GM10266 (cell line): Measurements from ENCODE around the gene IL17RD.

ENCODE experiments used
- DNase-seq: peaks from one replicate; pipeline ENCODE4 v3.0.0; 2012; ENCODE audit errors: extremely low spot score
- TF ChIP-seq, protein P1 (sequence below): IDR thresholded peaks from 2 replicates; pipeline ENCODE4 v1.5.1; 2012; ENCODE audit warnings: mild to moderate bottlenecking, low read depth; ENCODE audit not compliant: control insufficient read depth, insufficient read depth; ENCODE audit errors: missing control alignments

The IL17RD gene

DNA sequence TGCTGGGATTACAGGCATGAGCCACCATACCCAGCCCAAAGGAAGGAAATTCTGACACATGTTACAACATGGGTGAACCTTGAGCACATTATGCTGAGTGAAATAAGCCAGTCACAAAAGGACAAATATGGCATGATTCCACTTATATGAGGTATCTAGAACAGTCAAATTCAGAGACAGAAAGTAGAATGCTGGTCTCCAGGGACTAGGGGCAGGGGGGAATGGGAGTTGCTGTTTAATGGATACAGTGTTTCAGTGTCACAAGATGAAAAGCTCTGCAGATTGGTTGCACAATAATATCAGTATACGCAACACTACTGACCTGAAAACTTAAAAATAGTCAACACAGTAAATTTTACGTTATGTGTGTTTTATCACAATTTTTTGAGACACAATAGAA lies 100.6 kb downstream of the IL17RD start:
- TF ChIP-seq, protein P1, sequence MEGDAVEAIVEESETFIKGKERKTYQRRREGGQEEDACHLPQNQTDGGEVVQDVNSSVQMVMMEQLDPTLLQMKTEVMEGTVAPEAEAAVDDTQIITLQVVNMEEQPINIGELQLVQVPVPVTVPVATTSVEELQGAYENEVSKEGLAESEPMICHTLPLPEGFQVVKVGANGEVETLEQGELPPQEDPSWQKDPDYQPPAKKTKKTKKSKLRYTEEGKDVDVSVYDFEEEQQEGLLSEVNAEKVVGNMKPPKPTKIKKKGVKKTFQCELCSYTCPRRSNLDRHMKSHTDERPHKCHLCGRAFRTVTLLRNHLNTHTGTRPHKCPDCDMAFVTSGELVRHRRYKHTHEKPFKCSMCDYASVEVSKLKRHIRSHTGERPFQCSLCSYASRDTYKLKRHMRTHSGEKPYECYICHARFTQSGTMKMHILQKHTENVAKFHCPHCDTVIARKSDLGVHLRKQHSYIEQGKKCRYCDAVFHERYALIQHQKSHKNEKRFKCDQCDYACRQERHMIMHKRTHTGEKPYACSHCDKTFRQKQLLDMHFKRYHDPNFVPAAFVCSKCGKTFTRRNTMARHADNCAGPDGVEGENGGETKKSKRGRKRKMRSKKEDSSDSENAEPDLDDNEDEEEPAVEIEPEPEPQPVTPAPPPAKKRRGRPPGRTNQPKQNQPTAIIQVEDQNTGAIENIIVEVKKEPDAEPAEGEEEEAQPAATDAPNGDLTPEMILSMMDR, result no peak

DNA sequence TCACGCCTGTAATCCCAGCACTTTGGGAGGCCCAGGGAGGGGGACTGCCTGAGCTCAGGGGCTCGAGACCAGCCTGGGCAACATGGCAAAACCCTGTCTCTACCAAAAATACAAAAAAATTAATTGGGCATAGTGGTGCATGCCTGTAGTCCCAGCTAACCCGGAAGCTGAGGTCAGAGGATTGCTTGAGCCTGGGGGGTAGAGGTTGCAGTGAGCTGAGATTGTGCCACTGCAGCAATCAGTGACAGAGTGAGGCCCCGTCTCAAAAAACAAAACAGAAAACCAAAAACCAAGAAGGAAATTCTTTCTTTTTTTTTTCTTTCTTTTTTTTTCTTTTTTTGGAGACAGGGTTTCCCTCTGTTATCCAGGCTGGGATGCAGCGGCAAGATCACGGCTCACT lies 101.2 kb downstream of the IL17RD start:
- DNase-seq, result no peak
- TF ChIP-seq, protein P1, result no peak

More for the DNA sequence above, 100.6 kb downstream of the IL17RD start:
- DNase-seq, result no peak

DNA sequence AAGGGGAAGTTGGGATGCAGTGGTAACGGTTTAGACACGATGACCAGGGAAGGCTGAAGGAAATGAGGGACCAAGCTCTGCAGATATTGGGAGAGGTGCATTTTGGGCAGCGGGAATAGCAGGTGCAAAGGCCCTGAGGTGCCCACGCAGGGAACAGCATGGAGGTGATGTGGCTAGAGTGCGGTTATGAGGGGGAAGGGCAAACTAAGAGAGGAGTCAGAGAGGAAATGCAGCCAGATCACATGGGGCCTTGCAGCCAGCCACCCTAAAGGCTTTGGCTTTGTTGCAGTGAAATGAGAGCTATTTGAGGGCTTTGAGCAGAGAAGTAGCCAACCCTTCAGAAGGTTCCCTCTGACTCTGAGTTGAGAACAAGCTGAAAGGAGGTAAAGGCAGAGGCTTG lies 102.1 kb downstream of the IL17RD start:
- DNase-seq, result no peak
- TF ChIP-seq, protein P1, result no peak

DNA sequence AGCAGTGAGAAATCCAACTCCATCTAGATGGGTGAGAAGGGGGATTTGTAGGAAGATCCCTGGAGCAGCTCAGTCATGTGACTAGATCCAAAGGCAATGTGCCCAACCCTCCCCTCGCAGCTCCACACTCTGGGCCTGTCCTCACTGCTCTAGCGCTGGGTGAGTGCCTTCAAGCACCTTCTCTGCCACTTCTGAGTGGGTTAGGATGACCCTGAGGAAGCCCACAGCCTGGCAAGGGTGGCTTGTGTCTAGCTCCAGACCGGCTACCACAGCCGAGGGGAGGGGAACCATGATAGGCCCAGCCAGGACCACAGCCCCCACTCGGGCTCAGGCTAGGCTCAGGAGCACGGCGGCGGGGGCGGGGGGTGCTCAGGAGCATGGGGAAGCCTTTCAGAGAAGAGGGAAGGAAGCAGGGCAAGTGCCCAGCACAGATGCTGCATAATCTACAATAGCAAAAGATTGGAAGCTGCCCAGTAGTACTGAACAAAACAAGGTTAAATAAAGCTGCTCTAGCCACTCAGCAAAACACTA lies 103.0 kb downstream of the IL17RD start:
- TF ChIP-seq, protein P1, result no peak
- DNase-seq, result no peak

DNA sequence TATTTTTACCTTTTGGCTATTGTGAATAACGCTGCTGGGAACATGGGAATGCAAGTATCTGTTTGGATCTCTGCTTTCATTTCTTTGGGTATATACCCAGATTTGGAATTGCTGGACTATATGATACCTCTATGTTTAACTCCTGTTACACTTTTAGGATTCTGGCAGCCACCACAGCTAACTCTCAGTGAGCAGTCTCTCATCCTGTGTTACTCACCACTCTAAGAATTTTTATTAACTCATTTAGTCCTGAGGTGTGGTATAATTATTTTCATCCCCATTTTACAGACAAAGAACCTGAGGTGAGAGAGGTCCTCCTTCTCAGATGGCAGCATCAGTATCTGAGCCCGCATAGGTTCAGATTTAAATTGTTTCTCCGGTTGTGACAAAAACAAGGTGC lies 103.6 kb downstream of the IL17RD start:
- no peak for DNase-seq
- TF ChIP-seq, protein P1, result no peak

DNA sequence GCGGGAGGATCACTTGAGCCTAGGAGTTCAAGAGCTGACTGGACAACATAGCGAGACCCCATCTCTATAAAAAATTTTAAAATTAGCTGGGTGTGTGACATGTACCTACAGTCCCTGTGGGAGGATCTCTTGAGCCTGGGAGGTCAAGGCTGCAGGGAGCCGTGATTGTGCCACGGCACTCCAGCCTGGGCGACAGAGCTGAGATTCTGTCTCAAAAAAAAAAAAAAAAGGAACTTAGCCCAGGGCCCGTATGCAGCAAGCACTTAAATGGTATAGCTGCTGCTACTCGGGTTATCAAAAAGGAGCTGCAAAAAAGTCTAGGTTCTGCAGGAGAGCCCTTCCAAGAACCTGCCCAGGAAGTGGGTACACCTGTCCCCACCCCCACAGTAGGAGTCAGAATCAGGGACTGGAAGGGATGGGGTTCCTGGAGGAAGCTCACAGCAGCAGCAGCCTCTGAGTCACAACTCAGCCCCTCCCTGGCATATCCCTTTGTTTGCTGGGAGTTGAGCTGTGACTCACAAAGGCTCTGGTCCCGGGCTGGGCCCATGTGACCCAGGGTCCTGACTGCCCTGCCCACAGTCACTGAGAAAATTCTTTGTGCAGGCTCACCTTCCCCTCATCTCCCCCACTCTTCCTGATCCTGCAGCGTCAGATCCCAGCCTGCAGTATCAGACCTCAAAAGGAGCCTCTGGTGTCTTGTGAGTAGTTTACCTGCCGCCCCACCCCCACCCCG lies 104.9 kb downstream of the IL17RD start, which contains the start of gene SPATA12:
Gene SPATA12, plus strand, starts transcription at position 576 of the 733 bp plus-strand sequence. CDS start 13,031 bp downstream, outside the sequence.
- no peak for DNase-seq
- TF ChIP-seq, protein P1, result no peak

DNA sequence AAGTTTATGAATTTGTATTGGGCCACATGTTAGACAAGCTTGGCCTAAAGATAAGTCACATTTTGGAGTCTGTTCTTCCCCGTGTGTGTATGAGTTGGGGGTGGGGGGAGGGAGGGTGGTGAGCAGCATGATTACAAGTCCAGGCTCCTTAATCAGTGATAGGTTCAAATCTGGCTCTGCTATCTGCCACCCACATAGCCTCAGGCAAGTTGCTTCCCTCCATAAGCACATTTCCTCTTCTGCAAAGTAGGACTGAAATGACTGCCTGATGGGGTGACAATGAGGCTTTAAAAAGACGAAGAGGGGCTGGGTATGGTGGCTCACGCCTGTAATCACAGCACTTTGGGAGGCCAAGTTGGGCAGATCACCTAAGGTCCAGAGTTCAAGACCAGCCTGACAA lies 105.7 kb downstream of the IL17RD start:
- DNase-seq, result no peak
- TF ChIP-seq, protein P1, result no peak
